Colonic mucosa (tissue), 4 donors: ENCODE results near the gene BMP2K. TPM values are rescaled to one million over a fixed set of nuclear protein-coding genes. Genes with fewer than 3 reads are reported as not detected.

Experiments used
- DNase-seq: peaks from one replicate; pipeline ENCODE4 v3.0.0-alpha.2; 2020
- H3K27ac ChIP-seq: fragments of 200-600 bp; one replicate; pipeline ENCODE4 v1.8.0; 2021
- H3K27me3 ChIP-seq: fragments of 200-600 bp; one replicate; pipeline ENCODE4 v1.8.0; 2021
- H3K36me3 ChIP-seq: fragments of 200-600 bp; one replicate; pipeline ENCODE4 v1.8.0; 2021
- H3K4me1 ChIP-seq: fragments of 200-600 bp; one replicate; pipeline ENCODE4 v1.8.0; 2021; ENCODE audit warnings: mild to moderate bottlenecking
- H3K4me3 ChIP-seq: fragments of 200-600 bp; one replicate; pipeline ENCODE4 v1.8.0; 2021
- H3K9ac ChIP-seq, 2 donors: one replicate each; pipeline ENCODE4 v1.7.0; 2013; ENCODE audit warnings: control low read depth in 2 of 2, low read depth in 2 of 2, low read length in 2 of 2
- H3K9me3 ChIP-seq: fragments of 200-600 bp; one replicate; pipeline ENCODE4 v1.8.0; 2021
- CTCF ChIP-seq: fragments of 200-600 bp; IDR thresholded peaks from one replicate; pipeline ENCODE4 v1.8.0; 2022; ENCODE audit warnings: antibody characterized with exemption, mild to moderate bottlenecking
- intact Hi-C: fragments of 100-400 bp; cut with DNase I; formaldehyde crosslinking; loops from one replicate; pipeline ENCODE4 v1.14.1; 2022
- microRNA-seq: library from miRNA; unstranded; fragments of <30 nt; microRNA quantifications from one replicate; pipeline ENCODE4, GENCODE V29; 2019
- total RNA-seq, 2 donors: library from RNA; stranded (reverse); fragmentation: NEBNext Ultra II Directional in 1 of 2; extraction: Animal tissue kit (Norgen Biotek cat#: 25700) in 1 of 2; gene quantifications; one replicate each; pipeline ENCODE4 v1.2.1, GENCODE V29; 2021
- donor health status: healthy.
- donor health status: DM: no; HTN: no; CAD: no.
- donor health status: DM: no; HTN: no; CAD: no.

Gene BMP2K
- total RNA-seq, 2 donors from 2014 or later, result 52.4 to 55.7 TPM

GRCh38 chr4:78953769-78954666 lies 177.9 kb downstream of the BMP2K start:
- no peak for TF ChIP-seq CTCF
- H3K9me3 ChIP-seq, result no peaks in the 10 kb centered on the region
- H3K4me3 ChIP-seq, result no peak overlapping the region
- intact Hi-C loops, result loop anchor here (5.0 kb wide), 3 partner anchors 623 to 1383 kb away; partner anchors contain the start of gene CFAP299
- no peak for DNase-seq
- no peak overlapping the region for H3K27ac ChIP-seq
- no peaks in the 10 kb centered on the region for H3K27me3 ChIP-seq
- H3K9ac ChIP-seq, result no peak overlapping the region
- H3K36me3 ChIP-seq, result no peaks in the 10 kb centered on the region
- no peaks in the 10 kb centered on the region for H3K4me1 ChIP-seq

GRCh38 chr4:78956975-78957374 lies 180.8 kb downstream of the BMP2K start:
- Histone ChIP-seq H3K36me3 (no peaks in the 10 kb centered on the region), H3K27me3 (no peaks in the 10 kb centered on the region), H3K4me1 (no peaks in the 10 kb centered on the region), H3K9me3 (no peaks in the 10 kb centered on the region), H3K4me3 (no peak overlapping the region), H3K9ac (no peak overlapping the region), H3K27ac (no peak overlapping the region)
- TF ChIP-seq CTCF, result no peak
- intact Hi-C loops, result no loop called here
- no peak for DNase-seq

GRCh38 chr4:78960926-78961325 lies 184.8 kb downstream of the BMP2K start:
- Histone ChIP-seq H3K4me1 (no peaks in the 10 kb centered on the region), H3K9ac (no peak overlapping the region), H3K27me3 (no peaks in the 10 kb centered on the region), H3K36me3 (no peaks in the 10 kb centered on the region), H3K27ac (no peak overlapping the region), H3K4me3 (no peak overlapping the region), H3K9me3 (no peaks in the 10 kb centered on the region)
- intact Hi-C loops, result no loop called here
- no peak for TF ChIP-seq CTCF
- DNase-seq, result no peak

Small RNA genes lying within 50 kb of the gene (microRNA-seq; reads per million reads assigned to microRNA genes)
- gene MIR5096, result not detected

Other genes with a start within 250 kb of the BMP2K start
- gene ANXA3, start 224.6 kb upstream of the BMP2K start, total RNA-seq, result 10 to 100 TPM; 58.9 to 59.2 TPM
- 10 to 100 TPM; 13.1 to 16.4 TPM for gene PAQR3, start 163.1 kb downstream of the BMP2K start, total RNA-seq